Superior temporal gyrus (tissue), 1 donor: Measurements from ENCODE around the gene IL21R.
"Not testable (repeated sequence)": the region's sequence is repeated elsewhere in the genome, so short reads cannot be mapped to it uniquely, and the experiment has no call there.

Source experiments
- DNase-seq: peaks from one replicate; pipeline ENCODE4 v3.0.0-alpha.2; 2016; ENCODE audit errors: extremely low spot score

IL21R gene

DNA sequence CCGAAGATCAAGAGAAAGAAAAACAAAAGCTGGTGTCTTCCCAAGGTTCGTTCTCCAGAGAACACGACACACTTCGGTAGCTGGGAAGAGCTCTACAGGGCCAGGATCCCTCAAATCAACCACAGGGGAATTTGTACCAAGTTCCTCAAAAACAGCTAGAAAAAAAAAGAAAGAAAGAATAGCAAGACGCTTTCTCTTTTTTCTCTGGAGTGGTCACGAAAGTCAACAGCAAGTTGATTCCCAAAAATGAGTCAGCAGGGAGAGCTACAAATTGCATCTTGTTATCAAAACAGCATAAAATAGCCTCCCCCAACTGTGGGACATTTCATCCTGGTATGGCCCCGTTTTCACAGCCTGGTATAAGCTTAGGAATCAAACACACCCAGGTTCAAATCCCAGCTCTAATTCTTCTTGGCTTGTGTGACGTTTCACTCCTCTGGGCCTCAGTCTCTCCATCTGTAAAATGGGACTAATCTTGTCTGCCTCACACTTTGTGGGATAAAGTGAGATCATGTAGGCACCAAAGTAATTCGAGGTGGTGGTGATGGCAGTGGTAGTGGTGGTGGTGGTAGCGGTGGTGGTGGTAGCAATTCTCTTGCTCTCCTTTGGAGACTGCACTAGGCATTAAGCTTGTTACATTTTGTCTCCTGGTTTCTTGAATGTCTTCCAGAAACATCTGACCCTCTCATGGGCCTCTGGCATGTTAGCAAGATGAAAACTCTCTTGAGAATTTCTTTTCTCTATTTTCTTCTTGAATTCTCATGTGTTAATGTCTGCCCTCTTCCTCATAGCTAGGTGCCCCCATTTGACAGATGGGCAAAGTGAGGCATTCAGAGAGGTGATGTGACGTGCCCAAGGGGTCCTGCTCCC is 988 bp upstream of the IL21R start:
- no peak for DNase-seq

DNA sequence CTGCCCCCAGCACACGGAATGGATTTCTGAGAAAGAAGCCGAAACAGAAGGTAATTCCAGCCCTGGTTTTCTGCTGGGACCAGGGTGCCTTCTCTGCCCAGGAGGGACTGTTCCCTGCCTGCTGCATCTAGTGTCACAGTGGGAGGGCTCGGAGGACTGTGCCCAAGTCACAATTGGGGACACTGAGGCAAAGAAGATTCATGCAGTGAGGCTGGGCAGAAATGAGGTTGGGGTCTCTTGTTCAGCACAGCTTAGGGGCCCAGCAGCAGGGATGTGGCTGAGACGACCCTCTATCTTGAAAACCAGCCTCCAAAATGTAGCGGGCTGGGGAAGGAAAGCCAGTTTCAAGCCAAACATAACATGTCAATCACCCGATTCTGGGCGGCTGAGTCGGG is 592 bp downstream of the IL21R start:
- no peak for DNase-seq

DNA sequence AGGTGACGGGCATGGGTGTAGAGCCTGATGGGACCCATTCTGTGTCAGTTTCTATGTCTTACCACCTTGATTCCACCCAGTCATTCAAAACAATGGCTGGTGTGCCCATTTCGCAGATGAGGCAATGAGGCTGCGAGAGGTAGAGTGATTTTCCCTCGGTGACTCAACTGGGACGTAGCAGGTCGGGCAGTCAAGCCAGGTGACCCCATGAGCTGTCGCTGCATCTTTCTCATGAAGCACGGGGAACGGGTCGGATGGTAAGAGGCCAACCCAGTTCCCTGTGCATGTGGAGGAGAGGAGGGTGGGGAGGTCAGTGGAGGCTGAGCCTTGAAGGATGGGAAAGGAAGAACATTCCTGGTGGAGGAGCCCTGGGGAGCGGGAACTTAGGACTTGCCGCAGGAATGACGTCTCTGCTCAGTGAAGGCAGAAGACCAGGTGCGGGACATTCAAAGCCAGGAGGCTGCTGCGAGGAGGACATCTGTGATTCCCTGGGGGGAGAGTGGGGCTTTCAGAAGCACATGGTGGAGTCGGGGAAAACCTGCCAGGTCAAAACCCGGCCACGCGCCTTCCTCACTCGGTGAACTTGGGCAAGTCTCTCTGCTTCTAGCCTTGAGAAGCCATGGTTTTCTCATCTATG is 1.1 kb downstream of the IL21R start:
- no peak for DNase-seq

DNA sequence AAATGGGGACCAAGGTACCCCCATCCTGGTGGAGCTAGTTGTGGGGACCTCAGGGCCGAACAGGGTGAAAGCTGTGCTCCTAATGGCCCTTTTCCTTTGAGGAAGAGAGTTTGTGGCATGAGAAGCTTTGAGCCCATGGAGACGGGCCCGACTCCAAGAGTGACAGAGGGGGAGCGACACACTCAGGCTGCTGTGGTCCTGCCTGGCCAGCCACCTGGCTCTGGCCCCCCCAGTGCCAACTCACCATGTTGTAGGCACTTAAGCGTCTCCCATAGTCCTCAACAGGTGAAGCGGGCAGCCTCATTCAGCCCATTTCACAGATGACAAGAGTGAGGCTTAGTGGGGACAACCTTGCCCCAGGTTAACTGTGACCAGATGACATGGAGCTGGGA is 1.6 kb downstream of the IL21R start:
- DNase-seq, result no peak

DNA sequence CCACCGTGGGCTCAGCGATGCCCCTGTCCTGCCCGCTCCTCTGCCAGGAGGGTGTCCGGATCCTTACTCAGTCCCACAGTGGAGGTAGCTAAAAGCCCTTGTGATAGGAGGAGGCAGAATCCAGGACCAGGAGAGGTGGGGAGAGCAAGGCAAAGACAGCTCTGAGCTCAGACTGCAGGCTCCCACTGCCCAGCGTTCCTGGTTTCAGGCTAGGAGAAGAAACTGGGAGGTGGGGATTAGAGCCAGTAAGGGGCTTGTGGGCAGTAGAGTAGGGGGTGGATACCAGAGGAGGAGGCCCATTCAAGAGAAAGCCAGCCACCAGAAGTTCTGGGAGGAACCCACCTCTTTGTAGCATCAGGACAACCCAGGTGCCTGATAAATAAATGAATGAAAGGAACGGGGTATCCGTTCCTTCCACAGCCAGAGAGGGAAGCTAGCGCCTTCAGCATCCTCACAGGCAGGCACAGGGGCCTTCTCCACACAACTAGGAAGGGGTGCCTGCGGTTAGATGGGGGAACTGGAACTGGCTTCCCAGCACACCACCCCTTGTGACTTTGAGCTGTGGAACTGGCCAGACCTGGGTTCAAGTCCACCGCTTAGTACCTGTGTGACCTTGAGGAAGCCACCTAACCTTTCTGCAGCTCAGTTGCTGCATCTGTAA is 2.3 kb downstream of the IL21R start:
- no peak for DNase-seq

GRCh38 chr16:27405546-27406451 is 3.8 kb downstream of the IL21R start:
- DNase-seq, result no peak

DNA sequence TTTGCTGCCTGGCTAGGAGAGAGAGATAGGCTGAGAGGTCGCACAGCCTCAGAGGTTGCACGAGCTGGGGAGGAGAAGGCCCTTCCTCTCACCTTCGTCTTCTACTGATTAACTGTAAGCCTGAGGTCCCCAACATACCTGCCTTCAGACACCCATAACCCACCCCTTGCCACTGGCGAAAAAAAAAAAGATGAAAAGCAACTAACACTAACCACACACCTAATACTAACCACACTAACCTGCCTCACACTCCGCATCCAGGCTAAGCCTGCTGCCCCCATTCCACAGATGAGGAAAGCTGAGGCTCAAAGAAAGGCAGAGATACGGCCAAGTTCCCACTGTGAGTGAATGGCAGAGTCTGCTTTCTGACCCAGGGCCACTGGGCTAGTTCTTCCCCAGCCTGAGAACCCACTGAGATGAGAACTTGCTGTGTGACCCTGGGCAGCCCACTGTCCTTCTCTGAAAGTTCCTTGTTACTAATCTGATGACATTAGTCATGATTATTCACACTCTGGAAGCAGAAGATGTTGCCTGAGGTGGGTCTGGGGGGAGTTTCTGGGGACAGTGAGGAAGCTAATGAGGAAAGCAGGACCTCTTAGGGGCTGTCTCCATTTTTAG is 4.6 kb downstream of the IL21R start:
- no peak for DNase-seq

- no peak for DNase-seq
Observed at GRCh38 chr16:27407133-27407532, 5.2 kb downstream of the IL21R start.

- no peak for DNase-seq
Observed at GRCh38 chr16:27408012-27408601, 6.1 kb downstream of the IL21R start.

GRCh38 chr16:27408602-27409031 is 6.6 kb downstream of the IL21R start:
- no peak for DNase-seq

DNA sequence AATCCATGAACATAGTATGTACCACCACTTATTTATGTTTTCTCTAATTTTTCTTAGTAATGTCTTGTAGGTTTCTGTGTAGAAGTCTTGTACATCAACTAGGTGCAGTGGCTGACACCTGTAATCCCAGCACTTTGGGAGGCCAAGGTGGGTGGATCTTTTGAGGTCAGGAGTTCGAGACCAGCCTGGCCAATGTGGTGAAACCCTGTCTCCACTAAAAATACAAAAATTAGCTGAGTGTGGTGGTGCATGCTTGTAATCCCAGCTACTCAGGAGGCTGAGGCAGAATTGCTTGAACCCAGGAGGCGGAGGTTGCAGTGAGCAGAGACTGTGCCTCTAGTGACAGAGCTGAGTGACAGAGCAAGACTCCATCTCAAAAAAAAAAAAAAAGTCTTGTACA is 8.0 kb downstream of the IL21R start:
- not testable (repeated sequence) for DNase-seq

- no peak for DNase-seq
Observed at GRCh38 chr16:27410761-27411160, 8.8 kb downstream of the IL21R start.

DNA sequence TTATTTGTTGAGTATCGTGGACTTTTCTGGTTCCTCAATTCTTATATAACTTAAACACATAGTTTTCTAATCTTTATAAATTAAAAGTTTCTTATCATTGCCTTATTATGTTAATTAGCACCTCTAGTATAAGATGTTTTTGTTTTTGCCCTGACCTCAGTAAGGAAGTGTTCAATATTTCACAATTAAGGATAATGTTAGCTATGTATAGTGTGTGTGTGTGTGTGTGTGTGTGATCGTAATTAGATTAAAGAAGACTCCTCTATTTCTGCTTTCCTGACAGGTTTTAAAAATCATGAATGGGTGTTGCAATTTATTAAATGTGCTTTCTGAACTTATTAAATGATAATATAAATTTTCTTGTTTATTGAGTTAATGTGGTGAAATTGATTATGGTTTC is 12.0 kb downstream of the IL21R start:
- no peak for DNase-seq

- no peak for DNase-seq
Observed at GRCh38 chr16:27414788-27415431, 12.9 kb downstream of the IL21R start.

DNA sequence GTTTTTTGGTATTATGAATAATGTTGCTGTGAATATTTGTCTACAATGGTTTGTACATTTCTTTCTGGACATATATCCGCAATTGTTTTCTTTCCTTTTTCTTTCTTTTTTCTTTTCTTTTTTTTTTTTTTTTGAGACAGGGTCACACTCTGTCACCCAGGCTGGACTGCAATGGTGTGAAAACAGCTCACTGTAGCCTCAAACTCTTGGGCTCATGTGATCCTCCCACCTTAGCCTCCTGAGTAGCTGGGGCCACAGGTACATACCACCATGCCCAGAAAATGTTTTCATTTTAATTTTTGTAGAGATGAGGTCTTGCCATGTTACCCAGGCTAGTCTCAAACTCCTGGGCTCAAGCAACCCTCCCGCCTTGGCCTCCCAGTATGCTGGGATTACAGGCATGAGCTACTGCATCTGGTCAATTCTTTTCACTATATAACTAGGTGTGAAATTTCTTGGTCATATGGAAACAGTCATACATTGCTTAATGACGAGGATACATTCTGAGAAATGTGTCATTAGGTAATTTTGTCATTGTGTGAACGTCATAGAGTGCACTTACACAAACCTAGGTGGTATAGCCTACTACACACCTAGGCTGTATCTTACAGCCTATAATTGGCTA is 15.2 kb downstream of the IL21R start:
- no peak for DNase-seq

GRCh38 chr16:27421961-27422740 is 20.2 kb downstream of the IL21R start:
- DNase-seq, result no peak

- no peak for DNase-seq
Observed at GRCh38 chr16:27424772-27425498, 23.0 kb downstream of the IL21R start.

GRCh38 chr16:27425961-27426360 is 24.0 kb downstream of the IL21R start:
- no peak for DNase-seq
